ENCODE measurements around the gene BGLAP.
"Not testable (repeated sequence)": the region's sequence is repeated elsewhere in the genome, so short reads cannot be mapped to it uniquely, and the experiment has no call there.

Gene BGLAP

GRCh38 chr1:156214024-156214748, 27.8 kb upstream of the BGLAP start:
- DNase-seq (ENCODE audit: insufficient read length, low spot score) (peak; percentile 84), FAIRE-seq (no peak)
- no peak for TF ChIP-seq POLR2A (IDR thresholded peaks at IDR 0.05; ENCODE audit: low read depth, low read length)

DNA sequence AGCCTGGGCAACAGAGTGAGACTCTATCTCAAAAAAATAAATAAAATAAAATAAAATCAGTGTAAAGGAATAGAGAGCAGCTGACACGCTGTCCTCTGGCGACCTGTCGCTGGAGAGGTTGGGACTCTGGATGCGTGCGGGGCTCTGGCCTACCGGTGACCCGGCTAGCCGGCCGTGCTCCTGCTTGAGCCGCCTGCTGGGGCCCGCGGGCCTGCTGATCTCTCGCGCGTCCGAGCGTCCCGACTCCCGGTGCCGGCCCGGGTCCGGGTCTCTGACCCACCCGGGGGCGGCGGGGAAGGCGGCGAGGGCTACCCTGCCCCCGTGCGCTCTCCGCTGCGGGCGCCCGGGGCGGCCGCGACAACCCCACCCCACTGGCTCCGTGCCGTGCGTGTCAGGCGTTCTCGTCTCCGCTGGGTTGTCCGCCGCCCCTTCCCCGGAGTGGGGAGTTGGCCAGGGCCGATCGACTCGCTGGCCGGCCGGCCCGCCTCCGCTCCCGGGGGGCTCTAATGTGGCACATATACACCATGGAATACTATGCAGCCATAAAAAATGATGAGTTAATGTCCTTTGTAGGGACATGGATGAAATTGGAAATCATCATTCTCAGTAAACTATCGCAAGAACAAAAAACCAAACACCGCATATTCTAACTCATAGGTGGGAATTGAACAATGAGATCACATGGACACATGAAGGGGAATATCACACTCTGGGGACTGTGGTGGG, 25.5 kb upstream of the BGLAP start:
- peak; percentile 6 for FAIRE-seq
- not testable (repeated sequence) for DNase-seq (ENCODE audit: insufficient read length, low spot score)

GRCh38 chr1:156217871-156218270, 24.1 kb upstream of the BGLAP start:
- no peak for FAIRE-seq
- DNase-seq (ENCODE audit: insufficient read length, low spot score): peak; percentile 54
- no peak for TF ChIP-seq POLR2A (IDR thresholded peaks at IDR 0.05; ENCODE audit: low read depth, low read length)

GRCh38 chr1:156220226-156220625, 21.8 kb upstream of the BGLAP start:
- DNase-seq (ENCODE audit: insufficient read length, low spot score) (no peak), FAIRE-seq (no peak)
- TF ChIP-seq POLR2A (IDR thresholded peaks at IDR 0.05; ENCODE audit: low read depth, low read length): no peak

GRCh38 chr1:156221986-156222692, 19.8 kb upstream of the BGLAP start:
- TF ChIP-seq POLR2A (IDR thresholded peaks at IDR 0.05; ENCODE audit: low read depth, low read length): no peak

GRCh38 chr1:156225677-156226014, 16.3 kb upstream of the BGLAP start:
- FAIRE-seq (no peak), DNase-seq (ENCODE audit: insufficient read length, low spot score) (no peak)
- no peak for TF ChIP-seq POLR2A (IDR thresholded peaks at IDR 0.05; ENCODE audit: low read depth, low read length)

More at GRCh38 chr1:156221986-156222692, 19.8 kb upstream of the BGLAP start:
- DNase-seq (ENCODE audit: insufficient read length, low spot score): no peak
- no peak for FAIRE-seq

GRCh38 chr1:156226116-156226538, 15.9 kb upstream of the BGLAP start:
- FAIRE-seq (no peak), DNase-seq (ENCODE audit: insufficient read length, low spot score) (no peak)
- TF ChIP-seq POLR2A (IDR thresholded peaks at IDR 0.05; ENCODE audit: low read depth, low read length): no peak

GRCh38 chr1:156226782-156227181, 15.2 kb upstream of the BGLAP start:
- DNase-seq (ENCODE audit: insufficient read length, low spot score) (no peak), FAIRE-seq (no peak)
- TF ChIP-seq POLR2A (IDR thresholded peaks at IDR 0.05; ENCODE audit: low read depth, low read length): no peak

DNA sequence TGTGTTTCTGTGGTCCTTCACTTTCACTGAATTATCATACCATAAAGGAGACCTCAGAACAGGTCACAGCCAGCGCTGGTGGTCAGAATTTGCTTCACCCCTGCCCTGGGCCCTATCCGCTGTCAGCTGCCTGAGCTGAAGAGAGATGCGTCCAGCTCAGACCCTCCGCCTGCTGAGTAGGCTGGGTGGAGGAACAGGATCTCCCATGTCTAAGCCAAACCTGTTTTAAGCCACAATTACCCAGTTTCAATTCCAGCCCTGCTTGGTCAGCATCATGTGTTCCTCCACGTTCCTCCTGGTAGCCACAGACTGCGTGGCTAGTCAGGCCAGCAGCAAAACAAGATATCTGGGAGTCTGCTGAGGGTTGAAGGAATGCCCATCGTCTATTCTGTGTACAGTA, 13.5 kb upstream of the BGLAP start:
- no peak for TF ChIP-seq POLR2A (IDR thresholded peaks at IDR 0.05; ENCODE audit: low read depth, low read length)
- FAIRE-seq (no peak), DNase-seq (ENCODE audit: insufficient read length, low spot score) (no peak)

DNA sequence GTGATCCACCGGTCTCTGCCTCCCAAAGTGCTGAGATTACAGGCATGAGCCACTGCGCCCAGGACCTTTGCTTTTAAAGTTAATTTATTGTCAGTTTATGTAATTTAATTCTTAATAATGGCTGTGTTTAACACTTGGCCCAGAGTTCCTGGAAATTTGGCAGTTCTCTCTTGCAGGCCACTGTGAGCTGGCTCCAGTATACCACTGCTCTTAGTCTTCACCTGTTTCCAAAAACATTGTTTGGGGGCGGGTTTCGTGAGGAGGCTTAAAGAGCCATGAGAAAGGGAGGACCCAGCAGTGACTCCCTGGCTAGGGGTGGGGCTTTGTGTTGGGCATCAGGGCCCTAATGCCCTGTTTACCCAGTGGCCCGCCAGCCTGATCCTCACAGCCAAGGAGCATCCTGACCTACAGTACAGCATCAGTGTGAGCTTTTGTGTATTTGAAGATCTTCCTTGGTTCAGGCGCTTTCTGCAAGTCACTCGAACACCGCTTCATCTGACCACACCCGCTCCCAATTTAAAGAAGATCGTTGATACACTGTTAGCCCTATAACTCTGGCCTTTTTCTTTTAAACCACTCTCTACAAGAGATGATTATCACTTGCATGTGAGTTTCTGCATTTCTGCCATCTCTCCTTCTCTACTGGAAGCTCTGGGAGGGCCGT, 12.0 kb upstream of the BGLAP start:
- DNase-seq (ENCODE audit: insufficient read length, low spot score) (no peak), FAIRE-seq (no peak)
- TF ChIP-seq POLR2A (IDR thresholded peaks at IDR 0.05; ENCODE audit: low read depth, low read length): no peak

DNA sequence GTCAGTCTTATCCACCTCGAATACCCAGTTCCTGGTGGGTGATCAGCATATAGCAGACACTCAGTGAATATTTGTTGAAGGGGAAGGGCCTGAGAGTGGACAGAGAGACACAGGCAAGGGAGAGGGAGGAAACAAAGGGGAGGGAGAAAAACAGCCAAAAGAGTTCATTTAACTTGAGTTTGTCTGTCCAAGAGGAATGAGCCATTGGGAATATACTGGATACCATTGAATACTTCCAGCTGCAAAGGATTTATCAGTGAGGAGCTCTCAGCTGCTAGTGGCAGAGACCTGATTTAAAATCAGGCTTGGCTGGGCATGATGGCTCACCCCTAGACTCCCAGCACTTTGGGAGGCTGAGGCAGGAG, 11.5 kb upstream of the BGLAP start:
- TF ChIP-seq POLR2A (IDR thresholded peaks at IDR 0.05; ENCODE audit: low read depth, low read length): no peak
- DNase-seq (ENCODE audit: insufficient read length, low spot score) (no peak), FAIRE-seq (no peak)

GRCh38 chr1:156232201-156232894, 9.6 kb upstream of the BGLAP start:
- FAIRE-seq (no peak), DNase-seq (ENCODE audit: insufficient read length, low spot score) (no peak)
- no peak for TF ChIP-seq POLR2A (IDR thresholded peaks at IDR 0.05; ENCODE audit: low read depth, low read length)

DNA sequence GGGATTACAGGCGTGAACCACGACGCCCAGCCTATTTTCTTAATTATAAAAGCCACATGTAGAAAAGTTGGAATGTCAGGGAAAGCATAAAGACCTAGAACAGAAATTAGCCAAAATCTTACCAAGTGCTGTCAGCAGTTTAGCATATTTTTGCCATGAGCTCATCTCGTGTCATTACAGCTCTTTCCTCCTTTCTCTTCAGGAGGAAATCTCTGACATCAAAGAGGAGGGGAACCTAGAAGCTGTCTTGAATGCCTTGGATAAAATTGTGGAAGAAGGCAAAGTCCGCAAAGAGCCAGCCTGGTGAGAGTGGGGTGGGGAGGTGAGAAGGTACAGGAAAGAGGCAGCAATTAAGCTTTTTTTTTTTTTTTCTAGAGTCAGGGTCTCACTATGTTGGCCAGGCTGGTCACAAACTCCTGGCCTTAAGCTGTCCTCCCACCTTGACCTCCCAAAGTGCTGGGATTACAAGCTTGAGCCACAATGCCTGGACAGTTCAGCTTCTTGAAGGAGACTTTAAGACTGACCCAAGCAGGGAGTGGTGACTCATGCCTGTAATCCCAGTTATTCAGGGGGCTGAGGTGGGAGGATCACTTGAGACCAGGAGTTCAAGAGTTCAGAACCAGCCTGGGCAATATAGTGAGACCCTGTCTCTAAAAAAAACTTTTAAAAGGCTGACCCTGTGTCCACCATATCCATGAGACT, 8.4 kb upstream of the BGLAP start:
- no peak for TF ChIP-seq POLR2A (IDR thresholded peaks at IDR 0.05; ENCODE audit: low read depth, low read length)
- FAIRE-seq (no peak), DNase-seq (ENCODE audit: insufficient read length, low spot score) (peak; percentile 75)
